PC-3 (cell line): ENCODE results near the gene MTHFD1. TPM values are rescaled to one million over a fixed set of nuclear protein-coding genes. Genes with fewer than 3 reads are reported as not detected.

Source experiments
- ATAC-seq: fragments of 200-7000 bp; cut with Tn5 transposase; 2 replicates; pipeline ENCODE4 v1.9.1; 2020; ENCODE audit warnings: mild to moderate bottlenecking, moderate library complexity
- BruUV-seq: library from RNA; stranded (reverse); fragments of 400-500 nt; replicated peaks from 2 replicates; lab custom pipeline; 2021; lab: Mats Ljungman, UMichigan
- CTCF ChIA-PET: fragments of 300-600 bp; sonication (Branson Sonifier 250); formaldehyde crosslinking; loops from one replicate; lab custom pipeline; 2022; ENCODE audit warnings: antibody characterized with exemption; lab: Charles Lee
- POLR2A ChIA-PET: fragments of 300-600 bp; sonication (Branson Sonifier 250); formaldehyde crosslinking; loops from one replicate; lab custom pipeline; 2022; ENCODE audit warnings: antibody characterized with exemption; ENCODE audit not compliant: unreplicated experiment; lab: Charles Lee
- DNase-seq: peaks from one replicate; pipeline ENCODE4 v3.0.0-alpha.2; 2015
- H2AFZ ChIP-seq: fragments of 300-600 bp; sonication (generic); 2 replicates; pipeline ENCODE4 v1.6.0; 2016; ENCODE audit warnings: antibody characterized with exemption, low read length
- H3F3A ChIP-seq: fragments of 300-600 bp; sonication (generic); one replicate; pipeline ENCODE4 v1.6.0; 2017; ENCODE audit warnings: antibody characterized with exemption, low read length, control low read depth, mild to moderate bottlenecking; ENCODE audit not compliant: unreplicated experiment
- H3K27ac ChIP-seq: fragments of 300-600 bp; sonication (generic); 2 replicates; pipeline ENCODE4 v1.5.1; 2016; ENCODE audit warnings: mild to moderate bottlenecking, low read length
- H3K27me3 ChIP-seq: fragments of 300-600 bp; sonication (generic); 2 replicates; pipeline ENCODE4 v1.6.1; 2016; ENCODE audit warnings: low read length, mixed read lengths
- H3K36me3 ChIP-seq: fragments of 300-600 bp; sonication (generic); 2 replicates; pipeline ENCODE4 v1.6.1; 2016; ENCODE audit warnings: low read depth, mixed run types, low read length, mixed read lengths
- H3K4me1 ChIP-seq: fragments of 300-600 bp; sonication (generic); 2 replicates; pipeline ENCODE4 v1.5.1; 2016; ENCODE audit warnings: low read length; ENCODE audit not compliant: insufficient read depth
- H3K4me2 ChIP-seq: fragments of 300-600 bp; sonication (generic); 2 replicates; pipeline ENCODE4 v1.6.0; 2016; ENCODE audit warnings: low read length
- H3K4me3 ChIP-seq: fragments of 300-600 bp; sonication (generic); 2 replicates; pipeline ENCODE4 v1.5.1; 2016; ENCODE audit warnings: mild to moderate bottlenecking, low read length, mixed read lengths
- H3K79me2 ChIP-seq: fragments of 300-600 bp; sonication (generic); 2 replicates; pipeline ENCODE4 v1.6.1; 2017; ENCODE audit warnings: low read length, mixed read lengths
- H3K9ac ChIP-seq: fragments of 300-600 bp; sonication (generic); 2 replicates; pipeline ENCODE4 v1.6.0; 2016; ENCODE audit warnings: mild to moderate bottlenecking, low read length
- H3K9me2 ChIP-seq: fragments of 300-600 bp; sonication (generic); replicated peaks from 2 replicates; pipeline ENCODE4 v1.6.1; 2016; ENCODE audit warnings: mixed run types, low read length, mixed read lengths
- H3K9me3 ChIP-seq: fragments of 300-600 bp; sonication (generic); 2 replicates; pipeline ENCODE4 v1.6.1; 2016; ENCODE audit warnings: low read length, mixed read lengths
- H4K20me1 ChIP-seq: fragments of 300-600 bp; sonication (generic); 2 replicates; pipeline ENCODE4 v1.6.1; 2016; ENCODE audit warnings: low read length, mixed read lengths
- EZH2 ChIP-seq: fragments of 300-600 bp; sonication (generic); IDR thresholded peaks from one replicate; pipeline ENCODE4 v1.6.1; 2017; ENCODE audit warnings: antibody characterized with exemption, mild to moderate bottlenecking, low read length; ENCODE audit not compliant: unreplicated experiment
- EZH2phosphoT487 ChIP-seq: fragments of 300-600 bp; sonication (generic); IDR thresholded peaks from 2 replicates; pipeline ENCODE4 v1.6.1; 2018; ENCODE audit warnings: mild to moderate bottlenecking, antibody characterized with exemption, low read length, borderline replicate concordance
- intact Hi-C: fragments of 100-400 bp; cut with micrococcal nuclease; formaldehyde crosslinking; loops from 2 replicates; pipeline ENCODE4 v1.9.0; 2023
- total RNA-seq: library from RNA; depleted of rRNA; stranded (reverse); fragments of >200 nt; gene quantifications from 2 replicates; pipeline ENCODE4 v1.2.3, GENCODE V29; 2014
- TF ChIP-seq, protein P1 (sequence below): fragments of 300-600 bp; sonication (generic); conservative IDR thresholded peaks from 2 replicates; pipeline ENCODE4 v1.5.1; 2017; ENCODE audit warnings: antibody characterized with exemption, low read depth, mild to moderate bottlenecking, low read length

Gene MTHFD1
- total RNA-seq, 1 experiment from 2014 or later = 89.3 TPM

DNA sequence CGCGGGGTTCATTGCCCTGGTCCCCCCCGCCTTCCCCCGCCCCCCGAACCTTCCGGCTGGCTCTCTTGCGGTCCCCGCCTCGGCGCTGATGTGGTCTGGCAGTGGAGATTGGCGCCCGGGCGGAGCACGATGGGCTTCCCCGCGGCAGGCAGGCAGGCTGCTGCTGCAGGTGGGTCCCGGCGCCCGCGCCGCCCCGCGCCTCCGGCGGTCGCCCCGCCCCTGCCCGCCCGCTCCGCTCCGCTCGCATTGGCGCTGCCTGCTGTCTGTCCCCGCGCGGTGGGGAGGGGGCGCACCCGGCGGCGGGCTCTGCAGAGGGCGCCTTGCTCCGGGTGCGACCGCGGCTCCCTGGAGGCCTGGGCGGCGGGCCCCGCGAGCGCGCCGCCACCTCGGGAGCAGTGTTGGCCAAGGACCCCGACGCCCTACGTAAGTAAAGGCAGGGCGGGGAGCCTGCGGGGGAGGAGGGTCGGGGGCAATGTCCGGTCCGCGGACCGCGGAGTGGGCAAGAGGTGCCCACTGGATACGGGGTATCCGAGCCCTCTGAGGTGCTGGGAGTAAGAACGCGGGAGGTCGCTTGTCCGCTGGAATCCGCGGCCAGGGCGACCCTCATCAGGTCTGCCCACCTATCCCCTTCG lies 77.2 kb downstream of the MTHFD1 start, which contains the start of gene AKAP5:
AKAP5 (plus strand) TSS at position 309 of the 632 bp plus-strand sequence. CDS start 2,896 bp downstream, outside the sequence.
- Histone ChIP-seq H3K36me3 (no peaks in the 10 kb centered on the region), H3K4me3 (peak within 1 kb of the TSS; percentile 75), H3K9me3 (no peaks in the 10 kb centered on the region), H2AFZ (peak within 1 kb of the TSS; percentile 91), H3K27me3 (no peaks in the 10 kb centered on the region), H3K27ac (no peak within 1 kb of the TSS), H3K9ac (peak within 1 kb of the TSS; percentile 36; the same call in 1 of the 2 replicates), H3K4me2 (peak within 1 kb of the TSS; percentile 98), H3K79me2 (no peaks in the 10 kb centered on the region), H3F3A (no peaks in the 10 kb centered on the region), H4K20me1 (no peaks in the 10 kb centered on the region), H3K9me2 (no peaks in the 10 kb centered on the region), H3K4me1 (peaks cover 6% of the 10 kb centered on the region; the same call in 1 of the 2 replicates)
- TF ChIP-seq EZH2 = no peak
- TF ChIP-seq, protein P1, sequence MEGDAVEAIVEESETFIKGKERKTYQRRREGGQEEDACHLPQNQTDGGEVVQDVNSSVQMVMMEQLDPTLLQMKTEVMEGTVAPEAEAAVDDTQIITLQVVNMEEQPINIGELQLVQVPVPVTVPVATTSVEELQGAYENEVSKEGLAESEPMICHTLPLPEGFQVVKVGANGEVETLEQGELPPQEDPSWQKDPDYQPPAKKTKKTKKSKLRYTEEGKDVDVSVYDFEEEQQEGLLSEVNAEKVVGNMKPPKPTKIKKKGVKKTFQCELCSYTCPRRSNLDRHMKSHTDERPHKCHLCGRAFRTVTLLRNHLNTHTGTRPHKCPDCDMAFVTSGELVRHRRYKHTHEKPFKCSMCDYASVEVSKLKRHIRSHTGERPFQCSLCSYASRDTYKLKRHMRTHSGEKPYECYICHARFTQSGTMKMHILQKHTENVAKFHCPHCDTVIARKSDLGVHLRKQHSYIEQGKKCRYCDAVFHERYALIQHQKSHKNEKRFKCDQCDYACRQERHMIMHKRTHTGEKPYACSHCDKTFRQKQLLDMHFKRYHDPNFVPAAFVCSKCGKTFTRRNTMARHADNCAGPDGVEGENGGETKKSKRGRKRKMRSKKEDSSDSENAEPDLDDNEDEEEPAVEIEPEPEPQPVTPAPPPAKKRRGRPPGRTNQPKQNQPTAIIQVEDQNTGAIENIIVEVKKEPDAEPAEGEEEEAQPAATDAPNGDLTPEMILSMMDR = no peak
- no peak for TF ChIP-seq EZH2phosphoT487
- peak; percentile 53 for DNase-seq
- peak; percentile 89 for ATAC-seq
- no TSS peak for BruUV-seq
- intact Hi-C loops = loop anchor here (5.0 kb wide), 1 partner anchor 78 kb away; the partner anchor contains the start of gene MTHFD1
- CTCF ChIA-PET = interaction anchor here (0.5 to 1.5 kb wide), 4 partner anchors 12 to 121 kb away, joined by 3 to 7 read pairs (median 6); no protein-coding TSS in a partner anchor
- POLR2A ChIA-PET = interaction anchor here (0.6 kb wide), 1 partner anchor 291 kb away, joined by 3 read pairs; no protein-coding TSS in a partner anchor

DNA sequence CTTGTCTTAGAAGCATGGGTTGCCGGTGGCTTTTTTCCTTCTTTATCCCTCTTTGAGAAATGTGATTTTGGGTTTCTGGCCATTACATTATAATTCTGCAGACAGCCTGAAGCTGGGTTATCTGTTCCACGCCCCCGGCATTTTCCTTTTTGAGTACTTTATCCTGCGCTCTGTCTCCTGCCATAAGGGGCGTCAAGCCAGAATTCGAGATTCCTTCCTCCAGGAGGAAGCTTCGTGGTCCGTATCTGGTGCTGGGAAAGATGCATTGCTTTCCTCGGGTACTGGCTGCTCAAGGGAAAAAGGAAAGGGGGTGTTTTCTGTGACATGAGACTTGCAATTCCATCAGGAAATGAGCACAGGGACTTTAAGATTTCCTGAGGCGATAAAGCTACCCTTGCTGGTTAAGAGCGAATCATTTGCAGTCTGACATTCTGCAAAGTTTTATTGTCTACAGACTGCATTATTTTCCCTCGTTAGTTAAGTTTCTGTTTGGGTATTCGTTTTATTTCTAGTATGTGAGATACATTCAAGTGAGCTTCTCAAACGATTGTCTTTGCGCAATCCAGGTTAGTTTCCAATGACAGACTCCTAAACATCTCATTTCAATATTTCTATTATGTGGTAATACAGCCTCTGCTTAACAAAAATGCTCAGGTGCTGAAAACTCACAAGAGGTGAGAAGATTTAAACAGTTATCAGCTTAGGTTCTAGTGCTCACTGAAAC lies 77.8 kb downstream of the MTHFD1 start:
- Histone ChIP-seq H3F3A (no peaks in the 10 kb centered on the region), H3K9ac (peak overlapping the region; percentile 36; the same call in 1 of the 2 replicates), H3K27me3 (no peaks in the 10 kb centered on the region), H3K36me3 (no peaks in the 10 kb centered on the region), H2AFZ (peak overlapping the region; percentile 91), H3K79me2 (no peaks in the 10 kb centered on the region), H3K9me2 (no peaks in the 10 kb centered on the region), H3K27ac (no peak overlapping the region), H3K4me2 (peak overlapping the region; percentile 98), H3K9me3 (no peaks in the 10 kb centered on the region), H3K4me3 (peak overlapping the region; percentile 75), H4K20me1 (no peaks in the 10 kb centered on the region), H3K4me1 (peaks cover 6% of the 10 kb centered on the region; the same call in 1 of the 2 replicates)
- ATAC-seq (peak; percentile 53), DNase-seq (peak; percentile 50)
- CTCF ChIA-PET = interaction anchor here (0.5 to 1.5 kb wide), 4 partner anchors 12 to 122 kb away, joined by 3 to 7 read pairs (median 6); no protein-coding TSS in a partner anchor
- TF ChIP-seq EZH2phosphoT487 = no peak
- TSS peak; percentile 12 for BruUV-seq
- POLR2A ChIA-PET = interaction anchor here (0.6 to 0.7 kb wide), 3 partner anchors 156 to 1313 kb away, joined by 3 to 4 read pairs (median 4); no protein-coding TSS in a partner anchor
- intact Hi-C loops = loop anchor here (2.0 to 5.0 kb wide), 2 partner anchors 79 to 127 kb away; partner anchors contain the start of gene MTHFD1

DNA sequence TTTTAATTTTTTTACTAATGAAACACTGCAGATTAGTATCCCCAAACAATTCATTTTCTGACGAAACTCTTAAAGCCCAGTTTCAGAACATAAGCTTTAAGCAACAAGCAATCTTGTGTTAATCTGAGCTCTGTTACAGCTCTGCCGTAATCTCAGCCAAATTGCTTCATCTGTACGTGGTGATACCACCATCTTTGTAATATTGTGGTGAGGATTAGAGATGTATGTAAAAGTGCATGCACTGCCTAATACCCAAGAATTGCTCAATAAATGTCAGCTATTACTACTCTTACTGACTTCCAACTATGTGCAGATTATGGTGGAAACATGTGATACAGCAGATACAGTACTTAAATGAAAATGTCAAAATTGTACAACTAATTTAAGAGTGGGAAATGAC lies 78.9 kb downstream of the MTHFD1 start:
- ChIA-PET CTCF (interaction anchor here (0.6 to 1.5 kb wide), 2 partner anchors 12 to 123 kb away, joined by 3 to 6 read pairs; no protein-coding TSS in a partner anchor), POLR2A (interaction anchor here (0.6 kb wide), 1 partner anchor 155 kb away, joined by 3 read pairs; no protein-coding TSS in a partner anchor)
- H3K27me3 ChIP-seq = no peaks in the 10 kb centered on the region
- no peaks in the 10 kb centered on the region for H3K79me2 ChIP-seq
- TF ChIP-seq EZH2 (no peak), EZH2phosphoT487 (no peak)
- TF ChIP-seq, protein P1 = no peak
- no peak overlapping the region for H3K4me2 ChIP-seq
- intact Hi-C loops = loop anchor here (2.0 to 5.0 kb wide), 2 partner anchors 80 to 128 kb away; partner anchors contain the start of gene MTHFD1
- H3F3A ChIP-seq = no peaks in the 10 kb centered on the region
- H3K9me2 ChIP-seq = no peaks in the 10 kb centered on the region
- H3K4me3 ChIP-seq = no peak overlapping the region
- BruUV-seq = no TSS peak
- DNase-seq (no peak), ATAC-seq (no peak)
- no peak overlapping the region for H3K27ac ChIP-seq
- H3K9ac ChIP-seq = no peak overlapping the region
- no peak overlapping the region for H2AFZ ChIP-seq
- H3K36me3 ChIP-seq = no peaks in the 10 kb centered on the region
- H3K4me1 ChIP-seq = peaks cover 6% of the 10 kb centered on the region; the same call in 1 of the 2 replicates
- H3K9me3 ChIP-seq = no peaks in the 10 kb centered on the region
- no peaks in the 10 kb centered on the region for H4K20me1 ChIP-seq
